ENCODE data around the gene RAC2. TPM values are rescaled to one million over a fixed set of nuclear protein-coding genes. Genes with fewer than 3 reads are reported as not detected.
A peak's percentile ranks its signal among the peaks of the same experiment; 100 is the strongest.
"Not testable (repeated sequence)": the region's sequence is repeated elsewhere in the genome, so short reads cannot be mapped to it uniquely, and the experiment has no call there.

The RAC2 gene
- total RNA-seq, 1 donor from 2014 or later, result 18.9 TPM

DNA sequence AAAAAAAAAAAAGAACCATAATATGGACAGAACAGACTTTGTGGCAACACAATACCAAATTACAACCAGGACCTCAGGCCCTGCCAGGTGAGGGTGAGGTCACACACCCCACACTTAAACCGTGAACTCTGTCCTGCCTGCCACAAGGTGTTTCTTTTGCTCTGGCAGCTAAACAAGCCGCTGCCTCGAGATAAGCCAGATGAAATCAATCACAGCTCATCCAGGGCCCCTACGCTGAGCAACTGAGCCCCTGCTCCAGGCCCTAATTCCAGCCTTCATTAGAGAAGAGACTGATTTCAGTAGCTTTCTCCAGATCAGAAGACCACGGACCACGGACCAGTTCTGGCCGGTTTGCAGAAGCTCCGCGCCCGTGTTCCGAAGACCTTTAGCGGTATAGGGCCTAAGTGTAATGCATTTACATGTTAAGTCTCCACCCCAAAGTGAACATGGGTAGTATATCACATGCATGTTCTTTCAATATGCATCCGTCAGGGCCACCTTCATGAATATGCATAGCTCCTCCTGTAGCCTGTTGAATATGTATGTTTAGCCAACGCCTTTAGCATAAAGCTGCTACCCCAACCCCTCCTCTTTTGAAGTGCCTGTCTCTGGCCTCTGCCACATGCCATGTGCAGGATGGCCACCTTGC lies 14.8 kb upstream of the RAC2 start:
- no peak for DNase-seq (ENCODE audit: low spot score)
- intact Hi-C loops (cut with DNase I), result no loop called here
- no peak for ATAC-seq

DNA sequence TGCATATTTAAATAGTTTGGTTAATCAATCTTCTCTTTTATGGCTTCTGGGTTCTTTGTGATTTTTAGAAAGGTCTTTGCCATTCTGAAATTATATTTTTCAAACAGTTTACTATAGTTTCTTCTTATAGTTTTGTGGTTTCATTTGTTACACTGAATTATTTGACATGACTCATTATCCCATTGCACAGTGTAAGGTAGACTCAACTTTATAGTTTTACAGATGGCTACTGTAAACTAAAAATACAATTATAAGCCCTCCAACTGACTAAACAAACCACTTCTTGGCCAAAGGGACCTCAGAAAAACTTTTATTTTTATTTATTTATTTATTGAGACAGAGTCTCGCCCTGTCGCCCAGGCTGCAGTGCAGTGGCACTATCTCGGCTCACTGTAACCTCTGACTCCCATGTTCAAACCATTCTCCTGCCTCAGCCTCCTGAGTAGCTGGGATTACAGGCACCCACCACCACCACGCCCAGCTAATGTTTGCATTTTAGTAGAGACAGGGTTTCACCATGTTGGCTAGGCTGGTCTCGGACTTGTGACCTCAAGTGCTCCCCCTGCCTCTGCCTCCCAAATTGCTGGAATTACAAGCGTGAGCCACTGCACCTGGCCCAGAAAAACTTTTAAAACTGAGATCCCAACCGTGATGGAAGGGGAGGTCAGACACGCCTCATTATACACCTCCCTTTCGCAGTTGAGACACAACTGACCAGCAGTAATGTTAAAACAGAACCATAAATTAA lies 14.1 kb upstream of the RAC2 start:
- DNase-seq (ENCODE audit: low spot score) (no peak), ATAC-seq (no peak)
- intact Hi-C loops (cut with DNase I), result no loop called here

DNA sequence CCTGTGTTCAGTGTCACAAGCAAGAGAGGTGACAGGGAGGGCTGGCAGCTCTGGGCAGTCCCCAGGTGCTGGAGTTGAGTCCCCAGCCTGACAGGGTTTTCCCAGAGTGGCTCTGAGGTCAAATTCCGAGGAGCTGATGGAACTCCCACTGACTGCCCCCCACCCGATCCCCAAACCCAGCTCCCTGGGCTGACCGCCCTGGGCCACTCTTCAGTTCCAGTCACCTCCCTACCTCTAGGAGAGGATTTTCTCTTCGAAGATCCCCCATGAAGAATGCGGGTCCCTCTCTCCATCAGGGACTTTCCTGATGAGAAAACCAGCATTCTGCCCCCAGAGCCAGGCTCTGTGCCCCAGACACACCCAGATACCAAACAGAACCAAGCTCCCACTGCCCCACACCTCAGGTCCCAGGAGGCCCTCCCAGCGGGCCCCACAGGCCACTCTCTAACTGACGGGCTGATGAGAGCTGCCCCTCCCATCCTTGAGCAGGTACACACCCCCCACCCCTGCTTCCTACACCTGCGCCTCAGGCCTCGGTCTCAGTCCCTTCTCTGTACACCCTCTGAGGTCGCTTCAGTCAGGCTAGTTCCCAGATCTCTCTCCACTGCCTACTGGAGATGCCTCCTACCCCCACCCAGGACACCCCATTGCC lies 12.1 kb upstream of the RAC2 start:
- ATAC-seq (no peak), DNase-seq (ENCODE audit: low spot score) (no peak)
- intact Hi-C loops (cut with DNase I), result no loop called here

DNA sequence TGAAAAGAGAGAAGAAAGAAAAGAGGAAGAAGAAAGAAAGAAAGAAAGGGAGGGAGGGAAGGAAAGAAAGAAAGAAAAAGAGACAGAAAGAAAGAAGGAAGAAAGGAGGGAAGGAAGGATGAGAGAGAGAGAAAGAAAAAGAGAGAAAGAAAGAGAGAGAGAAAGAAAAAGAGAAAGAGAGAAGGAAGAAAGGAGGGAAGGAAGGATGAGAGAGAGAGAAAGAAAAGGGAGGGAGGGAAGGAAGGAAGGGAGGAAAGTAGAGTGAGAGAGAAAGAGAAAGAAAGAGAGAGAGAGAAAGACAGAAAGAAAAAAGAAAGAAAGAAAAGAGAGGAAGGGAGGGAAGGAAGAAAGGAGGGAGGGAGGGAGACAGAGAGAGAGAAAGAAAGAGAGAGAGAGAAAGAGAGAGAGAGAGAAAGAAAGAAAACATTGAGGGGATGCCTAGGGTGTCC lies 11.5 kb upstream of the RAC2 start:
- ATAC-seq, result no peak
- no peak for DNase-seq (ENCODE audit: low spot score)
- intact Hi-C loops (cut with DNase I), result no loop called here

DNA sequence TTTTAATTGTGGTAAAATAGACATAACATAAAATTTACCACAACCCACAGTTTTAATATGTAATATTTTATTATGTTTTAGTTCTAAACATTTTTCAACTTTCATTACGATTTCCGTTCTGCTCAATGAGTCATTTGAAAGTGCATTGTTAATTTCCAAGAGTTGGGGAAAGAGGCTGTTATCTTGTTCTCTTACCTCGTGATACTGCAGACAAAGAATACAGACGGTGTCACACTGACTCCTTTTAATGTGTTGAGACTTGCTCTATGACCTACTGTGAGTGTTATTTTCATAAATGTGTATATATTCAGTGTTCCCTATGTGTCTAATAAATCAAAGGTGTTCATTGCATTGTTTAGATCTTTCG lies 10.8 kb upstream of the RAC2 start:
- intact Hi-C loops (cut with DNase I), result no loop called here
- DNase-seq (ENCODE audit: low spot score) (no peak), ATAC-seq (no peak)

DNA sequence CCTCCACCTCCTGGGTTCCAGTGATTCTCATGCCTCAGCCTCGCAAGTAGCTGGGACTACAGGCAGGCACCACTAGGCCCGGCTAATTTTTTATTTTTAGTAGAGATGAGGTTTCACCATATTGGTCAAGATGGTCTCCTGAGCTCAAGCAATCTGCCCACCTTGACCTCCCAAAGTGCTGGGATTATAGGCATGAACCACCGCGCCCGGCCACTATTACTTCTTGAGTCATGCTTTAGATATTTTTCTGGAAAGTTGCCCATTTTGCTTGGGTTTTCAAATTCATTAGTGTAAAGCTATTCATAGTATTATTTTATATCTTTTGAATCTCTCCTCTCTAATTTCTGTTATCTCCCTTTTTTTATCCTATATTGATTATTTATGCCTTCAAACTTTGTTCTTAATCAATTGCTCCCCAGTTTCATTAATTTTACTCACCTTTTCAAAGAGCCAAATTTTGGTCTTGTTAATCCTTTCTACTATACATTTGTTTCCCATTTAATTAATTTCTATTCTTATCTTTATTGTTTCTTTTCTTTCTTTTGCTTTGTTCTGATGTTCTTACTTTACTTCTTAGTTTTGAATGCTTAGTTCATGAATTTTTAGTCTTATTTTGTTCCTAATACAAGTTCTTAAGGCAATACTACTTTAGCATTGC lies 10.3 kb upstream of the RAC2 start:
- DNase-seq (ENCODE audit: low spot score) (no peak), ATAC-seq (no peak)
- intact Hi-C loops (cut with DNase I), result no loop called here

DNA sequence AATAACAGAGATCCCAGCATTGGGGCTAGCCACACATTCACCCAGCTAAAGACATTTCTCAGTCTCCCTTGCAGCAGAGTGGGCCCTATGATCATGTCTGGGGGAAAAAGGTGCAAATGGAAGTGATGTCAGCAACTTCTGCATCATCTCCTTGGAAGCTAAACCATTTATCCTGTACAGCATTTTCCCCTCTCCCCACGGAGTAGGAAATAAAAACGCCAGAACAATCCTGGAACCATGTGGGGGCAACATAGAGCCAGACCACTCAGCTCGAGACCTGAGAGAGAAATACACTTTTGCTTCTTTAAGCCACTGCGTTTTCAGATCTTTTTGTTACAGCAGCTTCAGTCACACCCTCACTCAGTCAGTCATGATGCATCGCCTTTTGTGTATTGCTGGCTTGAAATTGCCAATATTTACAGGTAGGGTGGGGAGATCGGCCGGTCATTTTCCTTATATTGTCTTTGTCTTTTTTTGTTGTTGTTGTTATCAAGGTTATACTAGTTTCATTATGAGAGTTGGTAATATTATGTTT lies 9.1 kb upstream of the RAC2 start:
- no peak for DNase-seq (ENCODE audit: low spot score)
- ATAC-seq, result no peak
- intact Hi-C loops (cut with DNase I), result no loop called here

DNA sequence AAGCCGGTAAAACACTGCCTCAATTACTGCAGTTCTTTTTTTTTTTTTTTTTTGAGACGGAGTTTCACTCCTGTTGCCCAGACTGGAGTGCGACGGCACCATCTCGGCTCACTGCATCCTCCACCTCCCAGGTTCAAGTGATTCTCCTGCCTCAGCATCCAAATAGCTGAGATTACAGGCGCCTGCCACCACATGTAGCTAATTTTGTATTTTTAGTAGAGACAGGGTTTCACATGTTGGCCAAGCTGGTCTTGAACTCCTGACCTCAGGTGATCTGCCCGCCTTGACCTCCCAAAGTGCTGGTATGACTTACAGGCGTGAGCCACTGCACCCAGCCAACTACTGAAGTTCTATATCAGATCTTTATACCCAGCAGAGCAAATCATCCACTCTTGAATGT lies 7.8 kb upstream of the RAC2 start:
- intact Hi-C loops (cut with DNase I); DNase-seq (ENCODE audit: low spot score); ATAC-seq: not testable (repeated sequence)

DNA sequence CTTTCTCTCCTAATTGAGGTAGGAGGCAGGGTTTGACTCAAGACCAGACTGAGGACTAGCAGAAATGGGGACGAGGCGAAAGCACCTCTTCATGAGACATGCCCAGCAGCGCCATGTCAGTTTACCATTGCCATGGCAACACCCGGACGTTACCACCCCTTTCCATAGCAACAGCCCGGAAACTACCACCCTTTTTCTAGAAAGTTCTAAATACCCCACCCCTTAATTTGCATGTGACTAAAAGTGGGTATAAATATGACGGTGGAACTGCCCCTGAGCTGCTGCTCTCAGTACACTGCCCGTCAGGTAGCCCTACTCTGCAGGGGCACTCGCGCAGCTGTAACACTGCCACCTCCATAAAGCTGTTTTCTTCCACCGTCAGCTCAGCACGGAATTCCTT lies 5.9 kb upstream of the RAC2 start:
- intact Hi-C loops (cut with DNase I), result no loop called here
- ATAC-seq, result no peak
- no peak for DNase-seq (ENCODE audit: low spot score)

DNA sequence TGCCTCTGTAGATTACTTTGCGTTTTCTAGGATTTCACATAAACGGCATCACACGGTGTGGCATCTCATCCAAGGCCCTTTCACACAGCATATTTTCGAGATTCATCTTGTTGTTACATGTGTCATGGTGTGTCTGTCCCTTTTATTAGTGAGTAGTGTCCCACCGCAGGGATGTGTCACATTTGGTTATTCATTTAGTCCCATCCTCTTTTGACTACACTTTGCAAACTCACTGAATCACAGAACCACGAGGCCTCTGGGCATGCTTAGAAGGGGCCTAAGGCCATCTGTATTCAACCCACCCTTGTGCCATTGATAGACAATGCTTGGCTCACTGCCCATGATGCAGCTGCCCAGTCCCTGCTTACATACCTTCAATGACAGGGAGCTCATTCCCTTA lies 4.2 kb upstream of the RAC2 start:
- intact Hi-C loops (cut with DNase I), result no loop called here
- no peak for DNase-seq (ENCODE audit: low spot score)
- no peak for ATAC-seq

DNA sequence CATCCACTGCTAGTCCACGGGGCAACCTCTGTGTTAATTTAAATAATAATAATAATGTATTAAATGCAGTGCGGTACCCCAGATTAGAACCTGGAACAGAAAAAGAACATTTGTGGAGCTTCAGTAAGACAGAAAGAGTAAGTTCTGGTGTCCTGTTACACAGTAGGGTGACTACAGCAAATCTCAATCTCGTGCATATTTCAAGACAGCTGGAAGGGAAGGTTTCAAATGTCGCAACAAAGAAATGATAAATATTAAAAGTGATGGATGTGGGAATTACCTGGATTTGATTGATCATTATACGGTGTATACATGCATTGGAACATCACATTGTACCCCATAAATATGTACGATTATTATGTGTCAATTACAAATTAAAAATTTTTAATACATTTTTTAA lies 1.7 kb upstream of the RAC2 start:
- intact Hi-C loops (cut with DNase I), result no loop called here
- ATAC-seq (no peak), DNase-seq (ENCODE audit: low spot score) (no peak)

DNA sequence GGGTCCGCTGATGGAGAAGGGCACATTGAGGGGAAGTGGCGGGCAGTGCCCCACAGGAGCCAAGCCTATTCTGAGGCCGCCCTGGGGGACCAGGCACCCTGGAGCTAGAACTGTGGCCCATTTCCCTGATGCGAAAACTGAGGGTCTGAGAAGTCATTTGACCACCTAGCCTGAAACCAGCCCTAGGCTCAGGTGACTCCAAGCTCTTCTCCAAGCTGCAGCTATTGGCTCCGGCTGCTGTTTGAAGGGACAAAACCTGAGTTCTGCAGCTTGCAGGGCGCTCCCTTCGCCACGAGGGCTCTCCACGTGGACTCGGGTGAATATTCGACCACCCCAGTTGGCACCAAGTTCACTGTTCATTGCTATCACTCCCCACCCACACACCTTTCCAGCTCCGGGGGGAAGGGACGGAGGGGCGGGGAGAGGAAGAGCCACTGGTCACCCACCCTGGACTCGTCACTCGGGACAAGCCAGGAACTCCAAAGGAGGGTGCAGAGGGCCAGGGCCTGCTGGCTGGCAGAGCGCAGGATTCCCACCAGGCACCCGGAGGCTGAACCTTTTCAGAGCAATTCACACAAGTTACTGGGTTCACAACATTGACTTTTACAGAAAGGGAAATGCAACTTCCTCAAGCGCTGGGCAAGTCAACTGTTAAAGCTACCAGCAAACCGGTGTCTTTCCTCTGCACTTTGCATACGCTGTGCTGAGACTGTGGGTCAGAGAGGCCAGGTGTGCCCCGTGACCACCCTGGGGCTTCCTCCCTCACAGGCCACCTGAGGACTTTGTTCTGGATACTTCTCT lies 1.1 kb upstream of the RAC2 start:
- intact Hi-C loops (cut with DNase I), result no loop called here
- no peak for ATAC-seq
- DNase-seq (ENCODE audit: low spot score), result no peak

DNA sequence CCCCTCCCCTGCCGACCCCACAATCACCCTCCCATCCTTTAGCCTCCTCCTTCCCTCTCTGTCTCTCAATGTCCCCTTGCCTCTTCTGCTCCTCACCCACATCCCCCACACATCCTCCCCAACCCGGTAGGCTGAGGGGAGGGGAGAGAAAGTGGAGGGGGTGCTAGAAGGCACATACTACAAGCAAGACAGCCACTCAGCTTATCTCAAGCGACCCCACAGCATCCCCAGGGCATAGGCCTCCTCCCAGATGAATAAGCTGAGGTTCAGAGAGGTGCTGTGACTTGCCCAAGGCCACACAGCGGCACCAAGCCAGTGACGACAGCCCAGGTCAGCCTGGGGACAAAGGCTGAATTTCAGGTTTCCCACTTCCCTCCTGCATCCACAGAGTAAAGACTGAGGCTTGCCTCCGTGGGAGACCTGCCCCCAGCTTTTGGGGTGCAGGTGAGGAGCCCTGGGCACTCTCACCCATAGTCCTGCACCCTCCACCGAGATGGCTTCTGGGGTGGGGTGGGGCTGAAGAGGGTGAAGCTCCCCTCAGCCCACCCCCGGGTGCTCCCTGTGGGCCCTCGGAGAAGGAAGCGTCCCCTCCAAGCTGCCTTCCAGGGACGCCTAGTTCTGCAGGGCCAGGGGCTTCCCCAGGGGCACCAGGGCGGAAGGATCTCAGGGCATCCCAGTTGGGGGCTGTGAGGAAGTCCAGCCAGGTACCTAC lies 511 bp downstream of the RAC2 start:
- intact Hi-C loops (cut with DNase I), result no loop called here
- ATAC-seq (no peak), DNase-seq (ENCODE audit: low spot score) (no peak)

DNA sequence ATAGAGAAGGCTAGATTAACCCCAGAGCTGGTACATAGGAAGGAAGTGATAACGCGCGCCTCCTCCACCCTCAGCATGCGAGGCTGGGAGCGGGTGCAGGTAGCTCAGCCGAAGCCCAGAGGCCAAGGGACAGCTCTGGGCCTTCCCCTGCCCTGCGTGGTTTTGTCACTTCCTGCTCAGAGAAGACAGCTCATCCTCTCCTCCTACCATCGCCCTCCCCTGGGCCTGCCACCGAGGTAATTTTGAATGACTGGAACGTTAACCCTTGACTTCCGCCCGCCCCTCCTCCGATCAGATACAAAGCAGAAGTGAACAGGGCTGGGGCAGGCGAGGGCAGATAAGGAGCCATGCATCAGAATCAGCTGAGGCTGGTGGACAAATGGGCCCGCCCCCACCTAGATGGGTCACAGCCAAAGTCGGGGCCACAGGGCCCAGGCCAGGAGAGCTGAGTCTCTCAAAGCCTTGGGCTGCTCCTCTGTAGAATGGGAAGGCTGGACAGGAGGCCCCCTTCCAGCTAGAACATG lies 1.6 kb downstream of the RAC2 start:
- no peak for DNase-seq (ENCODE audit: low spot score)
- intact Hi-C loops (cut with DNase I), result no loop called here
- peak; percentile 60 for ATAC-seq

DNA sequence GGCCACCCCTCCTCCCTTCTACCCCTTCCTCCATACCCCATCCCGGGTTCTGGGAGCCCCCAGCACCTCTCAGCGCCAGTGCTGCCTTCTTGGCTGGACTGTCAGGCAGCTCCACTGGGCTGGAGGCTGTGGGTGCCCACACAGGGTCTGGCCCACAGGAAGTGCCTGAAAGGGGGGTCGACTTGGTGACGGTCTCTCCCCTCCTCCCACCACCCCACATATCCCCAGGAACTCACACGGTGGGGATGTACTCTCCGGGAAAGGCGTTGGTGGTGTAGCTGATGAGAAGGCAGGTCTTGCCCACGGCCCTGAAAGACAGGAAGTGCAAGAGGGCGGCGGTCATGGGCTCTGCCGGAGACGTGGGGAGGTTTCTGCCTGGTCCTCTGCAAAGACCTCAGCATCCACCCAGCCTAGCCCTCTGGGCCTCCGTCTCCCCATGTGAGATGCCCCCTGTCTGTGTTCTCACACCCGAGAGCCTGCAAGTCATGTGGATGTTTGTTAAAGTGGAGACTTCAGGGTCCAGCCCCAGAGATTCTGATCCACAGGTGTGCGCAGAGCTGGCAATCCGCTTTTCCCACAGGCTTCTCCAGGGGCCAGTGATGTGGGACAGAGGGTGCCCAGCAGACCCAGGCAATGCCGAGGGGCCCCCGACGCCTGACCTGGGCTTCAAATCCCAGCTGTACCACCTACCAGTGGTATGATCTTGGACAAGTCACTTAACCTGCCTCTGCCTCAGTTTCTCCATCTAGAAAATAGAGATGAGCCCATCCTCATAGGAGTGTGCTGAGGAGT lies 2.5 kb downstream of the RAC2 start:
- ATAC-seq (no peak), DNase-seq (ENCODE audit: low spot score) (no peak)
- intact Hi-C loops (cut with DNase I), result no loop called here

DNA sequence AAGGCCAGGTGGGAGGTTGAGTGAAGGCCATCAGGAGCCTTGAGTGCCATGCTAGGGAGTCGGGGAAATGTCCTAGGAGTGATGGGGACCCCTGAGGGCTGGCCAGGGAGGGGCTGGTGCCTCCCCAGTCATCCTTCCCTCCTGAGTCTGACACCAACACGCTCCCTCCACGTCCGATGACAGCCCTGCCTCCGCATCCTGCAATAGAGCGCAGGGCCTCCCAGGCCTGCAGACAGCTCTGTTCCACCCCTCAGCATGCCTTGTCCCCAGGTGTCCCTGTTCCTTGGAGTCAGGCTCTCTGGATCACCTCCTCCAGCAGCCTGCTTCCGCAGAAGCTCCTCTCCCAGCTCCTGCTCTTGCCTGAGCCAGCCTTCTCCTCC lies 3.1 kb downstream of the RAC2 start:
- intact Hi-C loops (cut with DNase I), result no loop called here
- ATAC-seq (no peak), DNase-seq (ENCODE audit: low spot score) (no peak)

DNA sequence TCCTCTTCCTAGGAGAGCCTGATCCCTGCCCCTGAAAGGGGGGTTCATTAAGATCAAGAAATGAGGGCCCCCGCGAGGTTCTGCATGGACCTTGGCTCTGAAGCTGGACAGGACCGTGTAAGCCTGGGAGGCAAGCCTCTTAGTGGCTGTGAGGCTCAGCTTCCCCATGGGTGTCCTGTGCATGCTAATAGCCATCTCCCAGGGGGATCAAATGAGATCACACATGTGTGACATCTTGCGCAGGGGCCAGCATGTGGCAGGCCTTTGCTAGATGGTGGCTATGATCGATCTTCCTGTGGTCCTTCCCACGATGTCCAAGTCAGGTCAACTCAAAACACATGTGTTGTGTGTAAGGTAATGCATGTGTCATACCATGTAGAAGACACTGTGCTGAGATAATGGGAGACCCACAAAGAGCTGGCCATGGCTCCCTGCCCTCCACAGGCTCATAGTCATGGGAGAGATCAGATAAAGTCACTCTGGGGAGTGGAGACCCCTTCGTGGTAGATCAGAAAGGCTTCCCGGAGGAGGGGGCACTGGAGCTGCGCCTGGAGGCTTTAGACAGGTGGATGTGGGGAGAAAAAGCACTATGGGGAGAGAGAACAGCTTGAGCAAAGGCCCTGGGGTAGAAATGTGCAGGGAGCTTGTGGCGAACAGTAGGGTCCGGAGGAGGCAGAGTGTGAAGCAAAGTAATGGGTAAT lies 3.7 kb downstream of the RAC2 start:
- DNase-seq (ENCODE audit: low spot score) (no peak), ATAC-seq (no peak)
- intact Hi-C loops (cut with DNase I), result no loop called here

All from sciatic nerve (tissue), 2 donors.